22Rv1 (cell line): ENCODE measurements around the gene TIMM44.

Experiments
- ZFX ChIP-seq: fragments of 450-650 bp; IDR thresholded peaks from 2 replicates; pipeline ENCODE4 v1.6.1; 2017; ENCODE audit warnings: antibody characterized with exemption, borderline replicate concordance
- TF ChIP-seq, protein P1 (sequence below): fragments of 450-650 bp; IDR thresholded peaks from 2 replicates; pipeline ENCODE4 v1.5.1; 2017; ENCODE audit warnings: mild to moderate bottlenecking

GRCh38 chr19:7919610-7920518 lies 23.6 kb downstream of the TIMM44 start, which contains the start of gene SNAPC2:
- TF ChIP-seq, protein P1, sequence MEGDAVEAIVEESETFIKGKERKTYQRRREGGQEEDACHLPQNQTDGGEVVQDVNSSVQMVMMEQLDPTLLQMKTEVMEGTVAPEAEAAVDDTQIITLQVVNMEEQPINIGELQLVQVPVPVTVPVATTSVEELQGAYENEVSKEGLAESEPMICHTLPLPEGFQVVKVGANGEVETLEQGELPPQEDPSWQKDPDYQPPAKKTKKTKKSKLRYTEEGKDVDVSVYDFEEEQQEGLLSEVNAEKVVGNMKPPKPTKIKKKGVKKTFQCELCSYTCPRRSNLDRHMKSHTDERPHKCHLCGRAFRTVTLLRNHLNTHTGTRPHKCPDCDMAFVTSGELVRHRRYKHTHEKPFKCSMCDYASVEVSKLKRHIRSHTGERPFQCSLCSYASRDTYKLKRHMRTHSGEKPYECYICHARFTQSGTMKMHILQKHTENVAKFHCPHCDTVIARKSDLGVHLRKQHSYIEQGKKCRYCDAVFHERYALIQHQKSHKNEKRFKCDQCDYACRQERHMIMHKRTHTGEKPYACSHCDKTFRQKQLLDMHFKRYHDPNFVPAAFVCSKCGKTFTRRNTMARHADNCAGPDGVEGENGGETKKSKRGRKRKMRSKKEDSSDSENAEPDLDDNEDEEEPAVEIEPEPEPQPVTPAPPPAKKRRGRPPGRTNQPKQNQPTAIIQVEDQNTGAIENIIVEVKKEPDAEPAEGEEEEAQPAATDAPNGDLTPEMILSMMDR, result no peak
- no peak for TF ChIP-seq ZFX
